Vagina (tissue), 2 donors: ENCODE data around the gene PDLIM1.

Experiments
- POLR2A ChIP-seq, 2 donors: fragments of 450-650 bp; IDR thresholded peaks; one replicate each; pipeline ENCODE4 v1.6.1; 2017; ENCODE audit warnings: antibody characterized with exemption in 2 of 2, mild to moderate bottlenecking in 2 of 2, moderate library complexity in 2 of 2
- TF ChIP-seq, protein P1 (sequence below), 3 experiments: fragments of 450-650 bp in 2 of 3; fragments of 200-600 bp in 1 of 3; sonication (generic) in 1 of 3; IDR thresholded peaks; one replicate each; pipeline ENCODE4 v1.5.1; 2017 to 2019; ENCODE audit warnings: antibody characterized with exemption in 3 of 3, mild to moderate bottlenecking in 2 of 3, moderate library complexity in 2 of 3

- TF ChIP-seq, protein P1, sequence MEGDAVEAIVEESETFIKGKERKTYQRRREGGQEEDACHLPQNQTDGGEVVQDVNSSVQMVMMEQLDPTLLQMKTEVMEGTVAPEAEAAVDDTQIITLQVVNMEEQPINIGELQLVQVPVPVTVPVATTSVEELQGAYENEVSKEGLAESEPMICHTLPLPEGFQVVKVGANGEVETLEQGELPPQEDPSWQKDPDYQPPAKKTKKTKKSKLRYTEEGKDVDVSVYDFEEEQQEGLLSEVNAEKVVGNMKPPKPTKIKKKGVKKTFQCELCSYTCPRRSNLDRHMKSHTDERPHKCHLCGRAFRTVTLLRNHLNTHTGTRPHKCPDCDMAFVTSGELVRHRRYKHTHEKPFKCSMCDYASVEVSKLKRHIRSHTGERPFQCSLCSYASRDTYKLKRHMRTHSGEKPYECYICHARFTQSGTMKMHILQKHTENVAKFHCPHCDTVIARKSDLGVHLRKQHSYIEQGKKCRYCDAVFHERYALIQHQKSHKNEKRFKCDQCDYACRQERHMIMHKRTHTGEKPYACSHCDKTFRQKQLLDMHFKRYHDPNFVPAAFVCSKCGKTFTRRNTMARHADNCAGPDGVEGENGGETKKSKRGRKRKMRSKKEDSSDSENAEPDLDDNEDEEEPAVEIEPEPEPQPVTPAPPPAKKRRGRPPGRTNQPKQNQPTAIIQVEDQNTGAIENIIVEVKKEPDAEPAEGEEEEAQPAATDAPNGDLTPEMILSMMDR (IDR thresholded peaks at IDR 0.05): no peak
- TF ChIP-seq POLR2A (IDR thresholded peaks at IDR 0.05): no peak
These were observed 17.8 kb upstream of the PDLIM1 start for GRCh38 chr10:95308389-95309302.
